ENCODE results near the gene KITLG. TPM values are rescaled to one million over a fixed set of nuclear protein-coding genes. Genes with fewer than 3 reads are reported as not detected.

The KITLG gene
- total RNA-seq, 1 experiment from 2014 or later: 570 TPM

DNA sequence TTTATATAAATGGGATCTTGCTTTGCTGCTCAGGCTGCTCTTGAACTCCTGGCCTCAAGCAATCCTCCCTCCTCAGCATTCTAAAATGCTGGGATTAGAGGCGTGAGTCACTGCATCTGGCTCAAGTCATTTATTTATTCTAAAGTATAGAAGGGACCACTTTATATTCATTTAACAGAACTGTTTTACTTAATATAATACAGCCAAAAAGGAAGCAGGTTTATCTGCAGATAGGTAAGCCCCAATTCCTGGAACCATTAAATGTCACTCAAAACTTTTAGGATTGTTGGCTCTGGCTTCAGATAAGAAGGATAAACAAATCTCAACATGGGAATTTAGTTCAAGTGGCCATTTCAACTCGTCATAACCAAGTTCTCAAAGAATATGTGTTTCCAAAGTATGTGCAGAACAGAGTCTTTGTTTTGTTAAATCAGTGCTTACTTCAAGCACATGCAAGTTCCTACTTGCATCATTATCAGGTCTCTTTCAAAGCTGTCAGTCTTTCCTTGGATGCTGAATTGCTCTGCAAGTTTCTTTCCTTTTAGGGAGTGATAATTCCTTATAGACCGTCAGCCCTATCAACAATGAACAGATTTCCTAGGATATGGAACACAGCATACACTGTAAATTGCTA lies 60.4 kb downstream of the KITLG start:
- CTCF ChIA-PET: no interaction called here
- H3K27ac ChIP-seq (ENCODE audit: low read depth, low read length): peak overlapping the region; percentile 21; the same call in 1 of the 2 replicates
- no peak overlapping the region for H3K4me3 ChIP-seq (replicated peaks in 1 of 2; ENCODE audit: low read depth in 1 of 2, low read length in 2 of 2)

DNA sequence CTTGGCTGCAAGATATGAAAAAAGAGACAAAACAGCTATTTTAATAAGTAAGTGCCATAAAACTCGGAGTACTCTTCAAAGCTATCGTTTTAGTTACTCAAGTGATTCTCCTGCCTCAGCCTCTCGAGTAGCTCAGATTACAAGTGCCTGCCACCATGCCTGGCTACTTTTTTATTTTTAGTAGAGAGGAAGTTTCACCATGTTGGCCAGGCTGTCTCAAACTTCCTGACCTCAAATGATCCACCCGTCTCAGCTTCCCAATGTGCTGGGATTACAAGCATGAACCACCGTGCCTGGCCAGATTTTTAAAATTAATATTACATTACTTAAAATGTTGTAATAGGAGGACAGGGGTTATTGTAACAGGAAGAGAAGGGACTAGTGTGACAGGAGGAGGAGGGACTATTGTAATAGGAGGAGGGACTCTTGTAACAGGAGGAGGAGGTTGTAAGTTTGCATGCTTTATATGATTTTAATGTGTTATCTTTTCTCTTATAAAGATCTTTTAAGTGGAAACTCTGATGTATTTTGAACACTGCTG lies 61.3 kb downstream of the KITLG start:
- no TSS peak for BruUV-seq (replicated peaks)
- DNase-seq (ENCODE audit: low read depth, low spot score): no peak
- Histone ChIP-seq H3K27ac (ENCODE audit: low read depth, low read length) (peak overlapping the region; percentile 21; the same call in 1 of the 2 replicates), H3K27me3 (ENCODE audit: insufficient read depth, low read length) (no peaks in the 10 kb centered on the region), H2AFZ (ENCODE audit: low read depth, low read length, poor library complexity, severe bottlenecking) (no peak overlapping the region), H3K36me3 (ENCODE audit: control insufficient read depth in 1 of 2, insufficient read depth in 2 of 2, low read length in 2 of 2) (peaks cover 50 to 58% of the 10 kb centered on the region in 2 experiments), H3K4me2 (ENCODE audit: low read length) (no peak overlapping the region), H3K9me2 (ENCODE audit: insufficient read depth) (no peaks in the 10 kb centered on the region), H3K4me3 (replicated peaks in 1 of 2; ENCODE audit: low read depth in 1 of 2, low read length in 2 of 2) (no peak overlapping the region), H3K4me1 (ENCODE audit: control insufficient read depth in 1 of 2, insufficient read depth in 2 of 2, low read length in 2 of 2) (peaks cover 13 to 61% of the 10 kb centered on the region in 2 experiments; a peak in 3 of 4 replicates), H3K79me2 (ENCODE audit: insufficient read depth, low read length) (peaks cover 100% of the 10 kb centered on the region), H3K9ac (ENCODE audit: low read length) (no peak overlapping the region), H3K9me3 (ENCODE audit: control insufficient read depth in 1 of 2, insufficient read depth in 1 of 2, low read depth in 1 of 2, low read length in 2 of 2) (no peaks in the 10 kb centered on the region), H4K20me1 (ENCODE audit: insufficient read depth) (peaks cover 63% of the 10 kb centered on the region; the same call in 1 of the 2 replicates)
- CTCF ChIA-PET: no interaction called here
- RAD21 ChIA-PET (ENCODE audit: low non-redundant PET in 1 of 2, low total read pairs in 2 of 2, uncharacterized antibody in 2 of 2, unreplicated experiment in 2 of 2): no interaction called here
- POLR2A ChIA-PET: no interaction called here
- TF ChIP-seq RAD21 (IDR thresholded peaks at IDR 0.05; ENCODE audit: low read depth): no peak
- TF ChIP-seq, protein P1, sequence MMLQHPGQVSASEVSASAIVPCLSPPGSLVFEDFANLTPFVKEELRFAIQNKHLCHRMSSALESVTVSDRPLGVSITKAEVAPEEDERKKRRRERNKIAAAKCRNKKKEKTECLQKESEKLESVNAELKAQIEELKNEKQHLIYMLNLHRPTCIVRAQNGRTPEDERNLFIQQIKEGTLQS (IDR thresholded peaks at IDR 0.05): no peak
- TF ChIP-seq POLR2AphosphoS5 (IDR thresholded peaks at IDR 0.05; ENCODE audit: low read depth, low read length): peak; percentile 53
- peak; percentile 43; the same call in 1 of the 2 replicates for ATAC-seq
- intact Hi-C loops (cut with micrococcal nuclease): no loop called here

More for the DNA sequence above, 60.4 kb downstream of the KITLG start:
- Histone ChIP-seq H3K4me1 (ENCODE audit: control insufficient read depth in 1 of 2, insufficient read depth in 2 of 2, low read length in 2 of 2) (peaks cover 17 to 66% of the 10 kb centered on the region in 2 experiments; a peak in 3 of 4 replicates), H3K9ac (ENCODE audit: low read length) (no peak overlapping the region), H3K79me2 (ENCODE audit: insufficient read depth, low read length) (peaks cover 100% of the 10 kb centered on the region), H3K27me3 (ENCODE audit: insufficient read depth, low read length) (no peaks in the 10 kb centered on the region), H4K20me1 (ENCODE audit: insufficient read depth) (peaks cover 65% of the 10 kb centered on the region; the same call in 1 of the 2 replicates), H3K9me3 (ENCODE audit: control insufficient read depth in 1 of 2, insufficient read depth in 1 of 2, low read depth in 1 of 2, low read length in 2 of 2) (no peaks in the 10 kb centered on the region), H3K4me2 (ENCODE audit: low read length) (no peak overlapping the region), H2AFZ (ENCODE audit: low read depth, low read length, poor library complexity, severe bottlenecking) (no peak overlapping the region), H3K9me2 (ENCODE audit: insufficient read depth) (no peaks in the 10 kb centered on the region), H3K36me3 (ENCODE audit: control insufficient read depth in 1 of 2, insufficient read depth in 2 of 2, low read length in 2 of 2) (peaks cover 52 to 64% of the 10 kb centered on the region in 2 experiments)
- intact Hi-C loops (cut with micrococcal nuclease): no loop called here
- RAD21 ChIA-PET (ENCODE audit: low non-redundant PET in 1 of 2, low total read pairs in 2 of 2, uncharacterized antibody in 2 of 2, unreplicated experiment in 2 of 2): no interaction called here
- TF ChIP-seq CBX3 (IDR thresholded peaks at IDR 0.05; ENCODE audit: low read depth) (no peak), FOSL1 (IDR thresholded peaks at IDR 0.05; ENCODE audit: low read depth) (peak; percentile 5; the same call in 1 of the 2 replicates)
- TF ChIP-seq, protein P2, sequence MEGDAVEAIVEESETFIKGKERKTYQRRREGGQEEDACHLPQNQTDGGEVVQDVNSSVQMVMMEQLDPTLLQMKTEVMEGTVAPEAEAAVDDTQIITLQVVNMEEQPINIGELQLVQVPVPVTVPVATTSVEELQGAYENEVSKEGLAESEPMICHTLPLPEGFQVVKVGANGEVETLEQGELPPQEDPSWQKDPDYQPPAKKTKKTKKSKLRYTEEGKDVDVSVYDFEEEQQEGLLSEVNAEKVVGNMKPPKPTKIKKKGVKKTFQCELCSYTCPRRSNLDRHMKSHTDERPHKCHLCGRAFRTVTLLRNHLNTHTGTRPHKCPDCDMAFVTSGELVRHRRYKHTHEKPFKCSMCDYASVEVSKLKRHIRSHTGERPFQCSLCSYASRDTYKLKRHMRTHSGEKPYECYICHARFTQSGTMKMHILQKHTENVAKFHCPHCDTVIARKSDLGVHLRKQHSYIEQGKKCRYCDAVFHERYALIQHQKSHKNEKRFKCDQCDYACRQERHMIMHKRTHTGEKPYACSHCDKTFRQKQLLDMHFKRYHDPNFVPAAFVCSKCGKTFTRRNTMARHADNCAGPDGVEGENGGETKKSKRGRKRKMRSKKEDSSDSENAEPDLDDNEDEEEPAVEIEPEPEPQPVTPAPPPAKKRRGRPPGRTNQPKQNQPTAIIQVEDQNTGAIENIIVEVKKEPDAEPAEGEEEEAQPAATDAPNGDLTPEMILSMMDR (IDR thresholded peaks at IDR 0.05 in 2 of 3, conservative IDR thresholded peaks at IDR 0.05 in 1 of 3; ENCODE audit: borderline replicate concordance in 1 of 3, insufficient read depth in 1 of 3, low read depth in 2 of 3, low read length in 2 of 3): no peak
- DNase-seq (ENCODE audit: low read depth, low spot score) (no peak), ATAC-seq (no peak)
- no TSS peak for BruUV-seq (replicated peaks)
- POLR2A ChIA-PET: no interaction called here

Data from HCT116 (cell line).